HepG2 (cell line): ENCODE measurements around the gene DCAF7. TPM values are rescaled to one million over a fixed set of nuclear protein-coding genes. Genes with fewer than 3 reads are reported as not detected.
A peak's percentile ranks its signal among the peaks of the same experiment; 100 is the strongest.

Experiments used
- MEF2D ChIP-seq: sonication (generic); formaldehyde crosslinking; IDR thresholded peaks from 2 replicates; pipeline ENCODE4 v1.5.1; 2020; ENCODE audit warnings: mild to moderate bottlenecking, missing genetic modification reagents
- MLXIP ChIP-seq: sonication (generic); formaldehyde crosslinking; IDR thresholded peaks from 2 replicates; pipeline ENCODE4 v1.9.0; 2021; ENCODE audit warnings: missing genetic modification reagents, borderline replicate concordance
- NCOA2 ChIP-seq: sonication (generic); formaldehyde crosslinking; IDR thresholded peaks from 2 replicates; pipeline ENCODE4 v1.8.0; 2022; ENCODE audit warnings: inconsistent platforms
- SCMH1 ChIP-seq: sonication (generic); formaldehyde crosslinking; IDR thresholded peaks from 2 replicates; pipeline ENCODE4 v1.9.0; 2021; ENCODE audit warnings: missing genetic modification reagents, mild to moderate bottlenecking, borderline replicate concordance
- STAT6 ChIP-seq: sonication (generic); formaldehyde crosslinking; IDR thresholded peaks from 2 replicates; pipeline ENCODE4 v1.4.0; 2020; ENCODE audit warnings: missing genetic modification reagents, mild to moderate bottlenecking, borderline replicate concordance
- ZBTB37 ChIP-seq: sonication (generic); formaldehyde crosslinking; IDR thresholded peaks from 2 replicates; pipeline ENCODE4 v1.4.0; 2020; ENCODE audit warnings: mild to moderate bottlenecking, missing genetic modification reagents
- ZIK1 ChIP-seq: sonication (generic); formaldehyde crosslinking; IDR thresholded peaks from 2 replicates; pipeline ENCODE4 v1.5.0; 2020; ENCODE audit warnings: mild to moderate bottlenecking, low read depth, missing genetic modification reagents, borderline replicate concordance
- ZNF788 ChIP-seq: sonication (generic); formaldehyde crosslinking; IDR thresholded peaks from 2 replicates; pipeline ENCODE4 v1.5.0; 2020; ENCODE audit warnings: mild to moderate bottlenecking, missing genetic modification reagents, borderline replicate concordance
- ZSCAN25 ChIP-seq: sonication (generic); formaldehyde crosslinking; IDR thresholded peaks from 2 replicates; pipeline ENCODE4 v1.8.0; 2022; ENCODE audit warnings: mild to moderate bottlenecking, missing genetic modification reagents
- polyA plus RNA-seq, 8 experiments: library from polyadenylated mRNA; depleted of rRNA in 3 of 8; stranded (reverse) in 7 of 8; unstranded in 1 of 8; fragments of >200 nt; fragmentation: Illumina TruSeq in 4 of 8; extraction: Trizol in 4 of 8; gene quantifications; 2 replicates each; pipeline versions ENCODE4 v1.2.1 to v1.2.3, GENCODE V29; 2011 to 2016; ENCODE audit warnings: low read depth in 4 of 8, missing spikeins in 1 of 8, mixed read lengths in 1 of 8; ENCODE audit not compliant: insufficient read depth in 1 of 8
- total RNA-seq, 5 experiments: library from RNA; depleted of rRNA; stranded (reverse); fragments of >200 nt; fragmentation: Illumina TruSeq; extraction: Trizol; gene quantifications; 2 replicates each; pipeline ENCODE4 v1.2.3, GENCODE V29; 2016; ENCODE audit warnings: low read depth in 1 of 5
- TF ChIP-seq, protein P1 (sequence below): sonication (generic); formaldehyde crosslinking; IDR thresholded peaks from 2 replicates; pipeline ENCODE4 v1.4.0; 2020; ENCODE audit warnings: mild to moderate bottlenecking, missing genetic modification reagents

Gene DCAF7
- total and polyA plus RNA-seq, 2 of the 13 experiments (the other 11 are each of a cell fraction or from before 2014, with no cell fraction given), result 55.2 to 73.4 TPM

- TF ChIP-seq ZBTB37 (CRISPR knock-in tag), result peak; percentile 78; the same call in 1 of the 2 replicates
- TF ChIP-seq ZNF788 (CRISPR knock-in tag), result peak; percentile 67; the same call in 1 of the 2 replicates
- peak; percentile 83 for TF ChIP-seq ZSCAN25 (CRISPR knock-in tag)
- TF ChIP-seq MLXIP, result no peak
- TF ChIP-seq, protein P1, sequence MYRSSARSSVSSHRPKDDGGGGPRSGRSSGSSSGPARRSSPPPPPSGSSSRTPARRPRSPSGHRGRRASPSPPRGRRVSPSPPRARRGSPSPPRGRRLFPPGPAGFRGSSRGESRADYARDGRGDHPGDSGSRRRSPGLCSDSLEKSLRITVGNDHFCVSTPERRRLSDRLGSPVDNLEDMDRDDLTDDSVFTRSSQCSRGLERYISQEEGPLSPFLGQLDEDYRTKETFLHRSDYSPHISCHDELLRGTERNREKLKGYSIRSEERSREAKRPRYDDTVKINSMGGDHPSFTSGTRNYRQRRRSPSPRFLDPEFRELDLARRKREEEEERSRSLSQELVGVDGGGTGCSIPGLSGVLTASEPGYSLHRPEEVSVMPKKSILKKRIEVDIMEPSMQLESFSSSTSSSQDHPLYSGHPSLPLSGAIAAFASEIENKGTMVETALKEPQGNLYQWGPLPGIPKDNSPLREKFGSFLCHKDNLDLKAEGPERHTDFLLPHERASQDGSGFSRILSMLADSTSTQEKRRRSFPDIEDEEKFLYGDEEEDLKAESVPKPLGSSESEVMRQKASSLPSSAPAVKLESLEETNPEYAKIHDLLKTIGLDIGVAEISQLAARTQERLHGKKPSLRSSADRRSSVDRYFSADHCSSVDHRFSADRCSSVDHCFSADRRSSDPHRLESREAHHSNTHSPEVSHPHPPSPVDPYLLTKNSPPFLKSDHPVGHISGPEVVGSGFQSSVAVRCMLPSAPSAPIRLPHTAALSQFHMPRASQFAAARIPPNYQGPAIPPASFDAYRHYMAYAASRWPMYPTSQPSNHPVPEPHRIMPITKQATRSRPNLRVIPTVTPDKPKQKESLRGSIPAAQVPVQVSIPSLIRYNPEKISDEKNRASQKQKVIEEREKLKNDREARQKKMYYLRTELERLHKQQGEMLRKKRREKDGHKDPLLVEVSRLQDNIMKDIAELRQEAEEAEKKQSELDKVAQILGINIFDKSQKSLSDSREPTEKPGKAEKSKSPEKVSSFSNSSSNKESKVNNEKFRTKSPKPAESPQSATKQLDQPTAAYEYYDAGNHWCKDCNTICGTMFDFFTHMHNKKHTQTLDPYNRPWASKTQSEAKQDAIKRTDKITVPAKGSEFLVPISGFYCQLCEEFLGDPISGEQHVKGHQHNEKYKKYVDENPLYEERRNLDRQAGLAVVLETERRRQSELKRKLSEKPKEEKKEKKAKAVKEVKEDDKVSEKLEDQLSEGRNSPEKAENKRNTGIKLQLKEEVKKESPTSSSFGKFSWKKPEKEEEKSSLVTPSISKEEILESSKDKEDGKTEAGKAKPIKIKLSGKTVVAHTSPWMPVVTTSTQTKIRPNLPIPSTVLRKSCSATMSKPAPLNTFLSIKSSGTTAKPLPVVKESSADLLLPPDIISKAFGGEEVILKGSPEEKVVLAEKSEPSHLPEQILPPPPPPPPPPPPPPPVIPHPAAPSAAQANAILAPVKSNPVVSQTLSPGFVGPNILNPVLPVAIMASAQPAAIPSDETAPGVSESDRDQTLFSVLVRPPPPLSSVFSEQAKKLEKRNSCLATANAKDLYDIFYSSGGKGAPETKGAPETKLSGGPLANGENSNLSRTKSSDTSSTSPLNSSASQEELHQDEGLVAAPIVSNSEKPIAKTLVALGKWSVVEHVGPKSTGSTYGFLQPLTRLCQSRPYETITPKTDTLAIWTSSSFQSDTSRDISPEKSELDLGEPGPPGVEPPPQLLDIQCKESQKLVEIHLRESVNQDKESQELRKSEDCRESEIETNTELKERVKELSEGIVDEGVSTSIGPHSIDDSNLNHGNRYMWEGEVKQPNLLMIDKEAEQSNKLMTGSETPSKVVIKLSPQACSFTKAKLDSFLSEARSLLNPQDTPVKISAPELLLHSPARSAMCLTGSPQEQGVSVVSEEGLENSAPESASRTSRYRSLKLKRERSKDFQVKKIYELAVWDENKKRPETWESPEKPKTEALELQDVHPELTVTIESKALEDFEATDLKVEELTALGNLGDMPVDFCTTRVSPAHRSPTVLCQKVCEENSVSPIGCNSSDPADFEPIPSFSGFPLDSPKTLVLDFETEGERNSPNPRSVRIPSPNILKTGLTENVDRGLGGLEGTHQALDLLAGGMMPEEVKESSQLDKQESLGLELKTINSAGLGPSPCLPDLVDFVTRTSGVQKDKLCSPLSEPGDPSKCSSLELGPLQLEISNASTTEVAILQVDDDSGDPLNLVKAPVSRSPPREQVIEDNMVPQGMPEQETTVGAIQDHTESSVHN (CRISPR knock-in tag), result no peak
- peak; percentile 57 for TF ChIP-seq MEF2D (CRISPR knock-in tag)
- peak; percentile 78 for TF ChIP-seq NCOA2 (CRISPR knock-in tag)
- no peak for TF ChIP-seq SCMH1 (CRISPR knock-in tag)
- no peak for TF ChIP-seq ZIK1 (CRISPR knock-in tag)
- no peak for TF ChIP-seq STAT6
Observed at GRCh38 chr17:63578027-63578768, 27.9 kb downstream of the DCAF7 start (continued).
